T-cell (primary cell): Measurements from ENCODE around the gene NPFF. TPM values are rescaled to one million over a fixed set of nuclear protein-coding genes. Genes with fewer than 3 reads are reported as not detected.
"Not testable (repeated sequence)": the region's sequence is repeated elsewhere in the genome, so short reads cannot be mapped to it uniquely, and the experiment has no call there.

Source experiments
- ATAC-seq, 4 experiments: fragments of 200-7000 bp in 3 of 4; fragments of 150-1000 bp in 1 of 4; cut with Tn5 transposase; replicated peaks in 1 of 4; 1 replicate in 3 of 4; 2 replicates in 1 of 4; pipeline ENCODE4 v1.10.0; 2021; ENCODE audit warnings: moderate library complexity in 3 of 4, mild to moderate bottlenecking in 2 of 4, moderate number of reproducible peaks in 1 of 4
- CTCF ChIA-PET, 2 donors: fragments of 300-600 bp; sonication (Branson Sonifier 250); formaldehyde crosslinking; loops; one replicate each; lab custom pipeline; 2022; ENCODE audit warnings: antibody characterized with exemption in 2 of 2; lab: Charles Lee
- POLR2A ChIA-PET, 2 donors: fragments of 300-600 bp; sonication (Branson Sonifier 250); formaldehyde crosslinking; loops; one replicate each; lab custom pipeline; 2022; ENCODE audit warnings: antibody characterized with exemption in 2 of 2; lab: Charles Lee
- DNase-seq, 35 experiments: peaks; one replicate each; pipeline versions ENCODE4 v3.0.0 to v3.0.0-alpha.2; 2013 to 2023
- H3K27ac ChIP-seq: one replicate; pipeline ENCODE4 v1.5.1; 2013; ENCODE audit warnings: low read length
- H3K27me3 ChIP-seq, 2 experiments: replicated peaks in 1 of 2; 1 replicate in 1 of 2; 2 replicates in 1 of 2; pipeline versions ENCODE4 v1.6.1 to v1.7.0; 2013; ENCODE audit warnings: low read length in 1 of 2, mixed read lengths in 1 of 2; ENCODE audit not compliant: control insufficient read depth in 2 of 2, insufficient read depth in 2 of 2; ENCODE audit errors: extremely low read depth in 1 of 2
- H3K36me3 ChIP-seq, 2 donors: 1 replicate in 1 of 2; 2 replicates in 1 of 2; pipeline versions ENCODE4 v1.6.1 to v1.7.0; 2013; ENCODE audit warnings: low read length in 1 of 2; ENCODE audit not compliant: control insufficient read depth in 2 of 2, insufficient read depth in 1 of 2; ENCODE audit errors: extremely low read depth in 1 of 2
- H3K4me1 ChIP-seq, 2 experiments: 1 replicate in 1 of 2; 2 replicates in 1 of 2; pipeline versions ENCODE4 v1.6.1 to v1.7.0; 2013; ENCODE audit warnings: low read length in 2 of 2, mixed read lengths in 1 of 2; ENCODE audit not compliant: insufficient read depth in 2 of 2, control insufficient read depth in 1 of 2; ENCODE audit errors: extremely low read depth in 1 of 2
- H3K4me3 ChIP-seq, 2 donors: 1 replicate in 1 of 2; 2 replicates in 1 of 2; pipeline versions ENCODE4 v1.5.1 to v1.7.0; 2013; ENCODE audit warnings: mild to moderate bottlenecking in 2 of 2, low read length in 1 of 2, moderate library complexity in 1 of 2; ENCODE audit not compliant: control insufficient read depth in 1 of 2; ENCODE audit errors: extremely low read depth in 1 of 2
- H3K9me3 ChIP-seq: 2 replicates; pipeline ENCODE4 v1.7.0; 2013
- H3K27ac Mint-ChIP-seq, 2 donors: one replicate each; pipeline ENCODE4 v1.8.0; 2020 to 2021; ENCODE audit warnings: mild to moderate bottlenecking in 2 of 2, mixed read lengths in 2 of 2
- H3K27me3 Mint-ChIP-seq, 2 donors: one replicate each; pipeline ENCODE4 v1.8.0; 2021 to 2022; ENCODE audit warnings: mixed read lengths in 2 of 2
- H3K36me3 Mint-ChIP-seq: one replicate; pipeline ENCODE4 v1.8.0; 2021; ENCODE audit warnings: mixed read lengths
- H3K4me1 Mint-ChIP-seq, 3 donors: one replicate each; pipeline ENCODE4 v1.8.0; 2020 to 2022; ENCODE audit warnings: mixed read lengths in 3 of 3, mild to moderate bottlenecking in 1 of 3
- H3K4me3 Mint-ChIP-seq, 3 donors: one replicate each; pipeline ENCODE4 v1.8.0; 2020 to 2022; ENCODE audit warnings: mild to moderate bottlenecking in 3 of 3, mixed read lengths in 3 of 3, moderate library complexity in 3 of 3
- H3K9me3 Mint-ChIP-seq, 3 donors: one replicate each; pipeline ENCODE4 v1.8.0; 2020 to 2022; ENCODE audit warnings: mixed read lengths in 3 of 3
- WGBS: methylation state at CpG from one replicate; pipeline ENCODE4 v1.1.5; 2013; ENCODE audit warnings: missing lambda C conversion rate; ENCODE audit not compliant: insufficient coverage; 5-methylcytosine and 5-hydroxymethylcytosine counted together
- total RNA-seq, 35 experiments: library from RNA in 6 of 35; stranded (reverse) in 6 of 35; fragments of 120-200 nt in 1 of 35; gene quantifications; one replicate each; pipeline versions ENCODE4 v1.2.1 to v1.2.4 and lab custom pipeline; 2013 to 2026

Gene NPFF
- total RNA-seq, 5 donors from 2014 or later (not counting 1 experiment from before 2014, with no cell fraction given), result not detected

DNA sequence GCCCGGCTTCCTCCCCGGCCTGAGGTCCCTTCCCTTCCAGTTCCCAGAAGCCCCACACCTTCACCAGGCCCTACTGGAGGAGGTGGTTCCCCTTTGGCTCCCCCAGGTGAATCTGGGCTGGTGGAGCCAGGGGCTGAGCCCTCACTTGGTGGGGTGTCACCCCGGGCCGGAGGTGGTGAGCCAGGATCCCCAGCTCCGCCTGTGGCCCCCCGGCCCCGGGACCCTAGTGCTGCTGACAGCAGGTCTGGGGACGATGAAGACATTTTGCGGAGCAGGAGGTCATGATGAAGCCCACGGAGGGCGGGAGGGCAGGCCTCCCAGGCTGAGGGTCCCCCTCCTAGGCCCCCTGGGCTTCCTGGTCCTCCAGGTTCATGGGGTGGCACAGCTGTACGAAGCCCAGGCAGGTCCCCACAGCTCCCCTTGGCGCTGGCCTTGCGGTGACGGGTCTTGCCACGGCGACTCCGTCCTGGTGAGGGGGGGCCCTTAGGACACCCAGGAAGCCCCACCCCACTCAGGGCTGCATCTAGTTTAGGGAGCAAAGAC, 24.6 kb downstream of the NPFF start:
- no peak for DNase-seq
- Histone ChIP-seq H3K27me3 (no peaks in the 10 kb centered on the region), H3K9me3 (no peaks in the 10 kb centered on the region), H3K36me3 (peaks cover 20 to 90% of the 10 kb centered on the region in 2 donors), H3K4me3 (no peak overlapping the region), H3K4me1 (peaks cover 0 to 19% of the 10 kb centered on the region in 2 experiments), H3K27ac (no peak overlapping the region)
- H3K4me3 Mint-ChIP-seq, result no peak overlapping the region
- H3K9me3 Mint-ChIP-seq, result no peaks in the 10 kb centered on the region
- no peaks in the 10 kb centered on the region for H3K27me3 Mint-ChIP-seq
- POLR2A ChIA-PET, result interaction anchor here in 1 of 2 donors (1.5 kb wide), 1 partner anchor 11 kb away, joined by 5 read pairs; no protein-coding TSS in a partner anchor
- H3K36me3 Mint-ChIP-seq, result peaks cover 21% of the 10 kb centered on the region
- CTCF ChIA-PET, result interaction anchor here in 1 of 2 donors (1.6 kb wide), 1 partner anchor 26 kb away, joined by 5 read pairs; no protein-coding TSS in a partner anchor
- 89% methylated on average over 12 of the region's 18 CpGs for WGBS
- H3K27ac Mint-ChIP-seq, result no peak overlapping the region
- H3K4me1 Mint-ChIP-seq, result peaks cover 3 to 13% (median 10%) of the 10 kb centered on the region in 3 donors
- no peak for ATAC-seq

DNA sequence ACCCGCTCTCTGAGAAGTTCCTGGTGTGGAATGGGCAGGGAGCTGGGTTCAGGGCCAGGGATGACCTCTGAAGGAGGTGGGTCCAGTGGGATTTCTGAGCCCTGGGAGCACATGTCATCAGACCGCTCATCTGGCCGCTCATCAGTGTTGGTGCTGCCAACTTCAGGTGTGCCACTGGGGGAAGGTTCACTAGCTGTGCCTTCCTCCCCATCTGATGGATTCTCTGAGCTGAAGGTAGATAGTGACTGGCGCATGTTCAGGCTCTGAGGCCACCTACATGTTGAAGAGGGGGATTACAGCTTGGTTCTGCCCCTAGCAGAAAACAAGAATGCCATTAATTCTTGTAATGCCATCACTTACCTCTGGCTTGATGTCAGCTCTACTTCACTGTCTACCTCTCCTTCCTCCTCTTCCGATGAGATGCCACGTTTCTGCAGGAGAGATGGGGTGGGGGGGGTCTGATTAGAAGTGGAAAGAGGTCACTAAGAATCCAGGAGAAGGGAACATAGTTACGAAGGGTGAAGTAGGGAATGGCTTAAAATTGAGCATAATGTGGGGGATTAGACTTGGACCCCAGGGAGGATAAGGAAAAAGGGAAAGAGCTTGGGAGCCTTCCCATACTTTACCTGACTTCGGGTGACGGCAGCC, 25.2 kb downstream of the NPFF start:
- ATAC-seq (peak in 2 of 4 experiments; percentile 45 to 53), DNase-seq (peak in 2 of 35 experiments; percentile 37 to 40)
- H3K4me3 Mint-ChIP-seq, result no peak overlapping the region
- H3K9me3 Mint-ChIP-seq, result no peaks in the 10 kb centered on the region
- no CpG with 5 or more reads among the region's 9 CpGs for WGBS
- Histone ChIP-seq H3K36me3 (peaks cover 20 to 90% of the 10 kb centered on the region in 2 donors), H3K4me1 (peaks cover 0 to 17% of the 10 kb centered on the region in 2 experiments), H3K27me3 (no peaks in the 10 kb centered on the region), H3K4me3 (no peak overlapping the region), H3K9me3 (no peaks in the 10 kb centered on the region), H3K27ac (no peak overlapping the region)
- no peaks in the 10 kb centered on the region for H3K27me3 Mint-ChIP-seq
- H3K36me3 Mint-ChIP-seq, result peaks cover 22% of the 10 kb centered on the region
- peaks cover 3 to 13% (median 10%) of the 10 kb centered on the region in 3 donors for H3K4me1 Mint-ChIP-seq
- ChIA-PET POLR2A (interaction anchor here (0.6 to 1.5 kb wide), 4 partner anchors 9 to 68 kb away, joined by 3 to 8 read pairs (median 4); no protein-coding TSS in a partner anchor), CTCF (interaction anchor here (0.7 to 1.6 kb wide), 3 partner anchors 20 to 32 kb away, joined by 4 to 7 read pairs (median 5); no protein-coding TSS in a partner anchor)
- H3K27ac Mint-ChIP-seq, result peak overlapping the region; percentile 17 to 25

DNA sequence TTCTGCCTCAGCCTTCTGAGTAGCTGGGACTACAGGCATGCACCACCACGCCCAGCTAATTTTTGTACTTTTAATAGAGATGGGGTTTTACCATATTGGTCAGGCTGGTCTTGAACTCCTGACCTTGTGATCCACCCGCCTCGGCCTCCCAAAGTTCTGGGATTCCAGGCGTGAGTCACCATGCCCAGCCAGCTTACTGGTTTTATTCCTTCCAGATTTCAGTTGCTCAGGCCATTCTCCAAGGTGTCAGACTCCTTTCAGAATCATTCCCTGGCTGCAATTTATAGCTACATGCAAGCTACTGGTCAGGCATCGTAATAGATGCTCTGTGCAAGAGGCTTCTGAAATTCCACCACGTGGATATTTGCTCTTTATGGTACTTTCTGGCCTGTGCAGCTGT, 25.8 kb downstream of the NPFF start:
- POLR2A ChIA-PET, result interaction anchor here (0.6 to 1.5 kb wide), 5 partner anchors 10 to 281 kb away, joined by 3 to 8 read pairs (median 4); no protein-coding TSS in a partner anchor

DNA sequence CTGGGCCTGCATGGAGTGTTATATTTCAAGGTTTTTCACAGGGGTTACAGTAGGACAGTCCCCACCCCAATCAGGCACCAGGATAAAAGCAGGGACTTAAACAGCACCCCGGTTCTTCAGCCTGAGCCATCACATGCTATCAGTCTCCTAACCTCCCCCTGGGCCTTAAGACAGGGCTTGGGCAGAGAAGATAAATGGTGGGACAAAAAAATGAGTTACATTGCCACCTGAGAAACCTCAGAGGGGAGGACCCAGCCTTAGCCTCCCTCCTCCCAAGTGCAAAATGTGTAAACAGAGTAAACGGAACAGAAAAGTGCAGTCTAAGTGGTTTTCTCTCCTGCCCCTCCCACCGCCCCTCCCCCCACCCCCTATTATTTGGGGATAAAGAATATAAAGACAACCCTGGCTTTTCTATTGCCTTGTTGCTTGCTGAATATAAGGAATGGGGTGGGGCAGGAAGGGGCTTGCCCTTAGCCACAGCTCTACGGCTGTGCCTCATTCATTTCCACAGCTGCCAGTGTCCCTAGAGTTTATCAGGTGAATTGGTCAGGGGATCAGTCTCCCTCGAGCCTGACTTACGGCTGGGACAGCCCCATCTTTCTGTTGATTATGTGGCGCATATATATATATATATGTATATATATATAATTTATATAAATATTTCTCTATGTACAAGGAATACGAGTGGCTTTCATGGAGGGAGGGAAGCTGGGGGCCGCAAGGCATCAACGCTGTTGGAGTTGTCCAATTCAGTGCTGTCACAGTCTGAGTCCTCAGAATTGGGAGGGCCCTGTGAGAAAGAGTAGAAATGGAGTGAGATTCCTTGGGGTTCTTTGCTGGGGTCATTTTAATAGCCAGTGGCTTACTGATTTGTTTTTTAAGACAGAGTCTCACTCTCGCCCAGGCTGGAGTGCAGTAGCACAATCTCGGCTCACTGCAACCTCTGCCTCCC, 26.5 kb downstream of the NPFF start:
- Mint-ChIP-seq H3K27me3 (no peaks in the 10 kb centered on the region), H3K27ac (peak overlapping the region in 1 of 2 donors; percentile 31), H3K9me3 (no peaks in the 10 kb centered on the region), H3K4me3 (no peak overlapping the region), H3K4me1 (peaks cover 13 to 23% (median 15%) of the 10 kb centered on the region in 3 donors), H3K36me3 (peaks cover 29% of the 10 kb centered on the region)
- ATAC-seq (no peak), DNase-seq (no peak)
- H3K36me3 ChIP-seq, result peaks cover 20 to 90% of the 10 kb centered on the region in 2 donors
- ChIA-PET CTCF (interaction anchor here in 1 of 2 donors (1.1 kb wide), 2 partner anchors 17 to 19 kb away, joined by 3 to 7 read pairs; no protein-coding TSS in a partner anchor), POLR2A (interaction anchor here (0.6 to 1.5 kb wide), 4 partner anchors 13 to 280 kb away, joined by 3 to 5 read pairs (median 4); no protein-coding TSS in a partner anchor)
- no peak overlapping the region for H3K27ac ChIP-seq
- WGBS, result 89% methylated on average over 3 of the region's 12 CpGs
- H3K4me3 ChIP-seq, result no peak overlapping the region
- peaks cover 0 to 4% of the 10 kb centered on the region in 2 experiments for H3K4me1 ChIP-seq
- H3K27me3 ChIP-seq, result no peaks in the 10 kb centered on the region
- H3K9me3 ChIP-seq, result no peaks in the 10 kb centered on the region

More for the DNA sequence above, 25.8 kb downstream of the NPFF start:
- not testable (repeated sequence) for H3K4me3 Mint-ChIP-seq, H3K4me3 ChIP-seq, H3K27me3 Mint-ChIP-seq, H3K27ac Mint-ChIP-seq, ATAC-seq, H3K9me3 Mint-ChIP-seq, H3K27ac ChIP-seq, DNase-seq, H3K27me3 ChIP-seq, H3K9me3 ChIP-seq
- WGBS, result 95% methylated on average over 6 of the region's 6 CpGs
- Histone ChIP-seq H3K36me3 (peaks cover 20 to 90% of the 10 kb centered on the region in 2 donors), H3K4me1 (peaks cover 0 to 11% of the 10 kb centered on the region in 2 experiments)
- H3K4me1 Mint-ChIP-seq, result peaks cover 8 to 17% (median 14%) of the 10 kb centered on the region in 3 donors
- CTCF ChIA-PET, result interaction anchor here (0.7 to 1.6 kb wide), 4 partner anchors 16 to 33 kb away, joined by 3 to 7 read pairs (median 4); no protein-coding TSS in a partner anchor
- peaks cover 28% of the 10 kb centered on the region for H3K36me3 Mint-ChIP-seq

DNA sequence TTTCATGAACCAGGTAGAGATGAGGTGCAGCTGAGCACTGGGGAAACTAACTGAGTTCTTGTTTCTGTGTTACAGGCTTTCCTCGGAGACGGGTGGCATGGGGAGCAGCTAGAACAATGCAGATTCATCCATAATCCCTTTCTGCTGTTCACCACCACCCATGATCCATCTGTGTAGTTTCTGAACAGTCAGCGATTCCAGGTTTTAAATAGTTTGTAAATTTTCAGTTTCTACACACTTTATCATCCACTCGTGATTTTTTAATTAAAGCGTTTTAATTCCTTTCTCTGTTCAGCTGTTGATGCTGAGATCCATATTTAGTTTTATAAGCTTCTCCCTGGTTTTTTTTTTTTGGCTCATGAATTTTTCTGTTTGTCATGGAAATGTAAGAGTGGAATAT, 28.0 kb downstream of the NPFF start:
- Mint-ChIP-seq H3K27ac (no peak overlapping the region), H3K4me3 (no peak overlapping the region), H3K4me1 (peaks cover 23 to 28% (median 24%) of the 10 kb centered on the region in 3 donors), H3K36me3 (peaks cover 34% of the 10 kb centered on the region), H3K9me3 (no peaks in the 10 kb centered on the region), H3K27me3 (no peaks in the 10 kb centered on the region)
- Histone ChIP-seq H3K4me1 (peaks cover 0 to 10% of the 10 kb centered on the region in 2 experiments), H3K36me3 (peaks cover 24 to 92% of the 10 kb centered on the region in 2 donors), H3K9me3 (no peaks in the 10 kb centered on the region), H3K27ac (no peak overlapping the region), H3K4me3 (no peak overlapping the region), H3K27me3 (no peaks in the 10 kb centered on the region)
- no peak for DNase-seq
- no peak for ATAC-seq
- 100% methylated on average over 2 of the region's 5 CpGs for WGBS
- ChIA-PET POLR2A (interaction anchor here (0.6 to 0.8 kb wide), 6 partner anchors 12 to 239 kb away, joined by 3 to 7 read pairs (median 4); no protein-coding TSS in a partner anchor), CTCF (interaction anchor here (0.6 to 1.0 kb wide), 3 partner anchors 22 to 39 kb away, joined by 3 to 4 read pairs (median 3); partner anchors contain the start of gene TARBP2 (in 1 of the 2))
